HG03354 (cell line): ENCODE data around the gene PDE4A.

ENCODE experiments used
- ATAC-seq: cut with Tn5 transposase; IDR thresholded peaks from one replicate; pipeline ENCODE4 v1.9.1; 2021; ENCODE audit warnings: mild to moderate bottlenecking; ENCODE audit not compliant: unreplicated experiment, poor library complexity, severe bottlenecking

PDE4A gene

DNA sequence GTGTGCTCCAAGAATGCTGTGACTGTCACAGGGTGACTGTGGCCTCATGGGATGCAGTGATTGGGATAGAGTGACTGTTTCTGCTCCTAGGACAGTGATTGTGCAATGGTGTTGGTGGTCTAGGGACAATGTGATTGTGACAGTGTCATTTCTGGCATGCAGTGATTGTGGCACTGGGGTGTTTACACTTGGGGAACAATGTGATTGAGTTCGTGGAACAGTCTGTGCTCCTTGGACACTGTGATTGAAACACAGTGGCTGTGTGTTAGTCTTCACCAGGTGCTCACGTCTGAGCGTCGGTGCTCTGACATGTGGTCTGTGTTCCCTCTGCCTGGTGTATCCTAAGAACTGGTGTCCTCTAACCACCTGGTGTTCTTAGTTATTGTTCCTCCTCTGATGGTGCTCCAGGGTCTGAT, 1.7 kb downstream of the PDE4A start:
- ATAC-seq: no peak

DNA sequence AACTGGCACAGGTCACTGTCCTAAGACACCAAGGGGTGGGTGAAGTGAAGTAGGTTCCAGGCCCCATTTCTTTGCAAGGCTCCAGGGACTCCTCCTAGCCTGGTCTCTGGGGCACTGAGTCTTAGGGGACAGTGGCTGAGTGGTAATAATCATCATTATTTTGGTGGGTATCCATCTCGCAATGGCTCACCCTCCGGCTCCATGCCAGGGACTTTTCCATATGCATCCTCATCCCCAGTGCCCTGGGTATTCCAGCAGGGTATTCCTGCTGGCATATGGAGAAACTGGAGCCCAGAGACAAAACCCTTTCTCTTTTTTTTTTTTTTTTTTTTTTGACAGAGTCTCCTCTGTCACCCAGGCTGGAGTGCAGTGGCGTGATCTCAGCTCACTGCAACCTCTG, 2.5 kb downstream of the PDE4A start:
- ATAC-seq: no peak

DNA sequence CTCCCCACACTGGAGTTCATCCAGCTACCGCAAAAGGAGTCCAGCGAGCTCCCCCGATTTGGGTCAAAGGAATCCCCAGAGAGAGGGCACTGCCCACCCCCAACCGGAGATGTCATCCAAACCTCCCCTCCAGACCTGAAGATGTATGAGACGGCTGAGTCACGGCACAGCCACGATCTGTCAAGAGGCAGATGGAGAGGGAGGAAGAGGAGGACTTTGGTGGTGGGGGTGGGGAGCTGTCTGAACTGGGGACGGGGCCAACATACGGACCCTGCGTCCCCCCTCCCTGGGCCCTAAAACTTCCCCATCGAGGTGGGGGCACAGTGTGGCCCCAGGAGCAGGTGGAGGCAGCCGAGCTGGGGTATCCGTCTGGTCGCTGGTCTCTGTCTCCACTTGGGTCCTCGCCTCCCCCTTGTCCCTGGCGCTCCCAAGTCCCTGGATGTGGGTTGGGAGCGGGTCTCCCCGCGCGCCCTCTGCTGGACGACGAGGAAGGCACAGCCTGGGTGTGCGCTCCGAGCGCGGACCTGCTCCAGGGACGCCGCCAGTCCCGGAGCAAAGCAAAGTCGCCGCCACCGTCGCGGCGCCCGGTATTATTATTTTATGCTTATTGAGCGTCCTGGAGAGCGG, 3.8 kb downstream of the PDE4A start:
- no peak for ATAC-seq

DNA sequence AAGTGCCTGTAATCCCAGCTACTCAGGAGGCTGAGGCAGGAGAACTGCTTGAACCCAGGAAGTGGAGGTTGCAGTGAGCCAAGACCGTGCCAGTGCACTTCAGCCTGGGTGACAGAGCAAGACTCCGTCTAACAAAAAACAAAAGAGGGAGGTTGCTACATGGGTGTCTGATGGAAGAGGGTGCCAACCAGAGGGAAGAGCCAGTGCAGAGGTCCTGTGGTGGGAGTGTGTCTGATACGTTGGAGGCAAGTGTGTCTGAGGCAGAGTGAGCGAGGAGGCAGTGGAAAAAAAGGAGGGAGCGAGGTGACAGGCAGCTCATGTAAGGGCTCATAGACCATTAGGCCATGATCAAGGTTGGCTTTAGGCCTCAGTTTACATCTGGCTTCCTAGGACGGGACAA, 6.8 kb downstream of the PDE4A start:
- ATAC-seq: no peak

DNA sequence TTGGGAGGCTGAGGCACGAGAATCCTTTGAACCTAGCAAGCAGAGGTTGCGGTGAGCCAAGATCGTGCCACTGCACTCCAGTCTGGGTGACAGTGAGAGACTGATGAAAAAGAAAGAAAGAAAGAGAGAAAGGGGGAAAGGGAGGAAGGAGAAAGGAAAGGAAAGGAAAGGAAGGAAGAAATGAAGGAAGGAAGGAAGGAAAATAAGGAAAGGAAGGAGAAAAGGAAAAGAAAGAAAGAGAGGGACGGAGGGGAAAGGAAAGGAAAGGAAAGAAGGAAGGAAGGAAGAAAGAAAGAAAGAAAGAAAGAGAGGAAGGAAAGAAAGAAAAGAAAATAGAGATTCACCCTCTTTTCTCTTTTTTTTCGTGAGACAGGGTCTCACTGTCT, 8.7 kb downstream of the PDE4A start:
- no peak for ATAC-seq

DNA sequence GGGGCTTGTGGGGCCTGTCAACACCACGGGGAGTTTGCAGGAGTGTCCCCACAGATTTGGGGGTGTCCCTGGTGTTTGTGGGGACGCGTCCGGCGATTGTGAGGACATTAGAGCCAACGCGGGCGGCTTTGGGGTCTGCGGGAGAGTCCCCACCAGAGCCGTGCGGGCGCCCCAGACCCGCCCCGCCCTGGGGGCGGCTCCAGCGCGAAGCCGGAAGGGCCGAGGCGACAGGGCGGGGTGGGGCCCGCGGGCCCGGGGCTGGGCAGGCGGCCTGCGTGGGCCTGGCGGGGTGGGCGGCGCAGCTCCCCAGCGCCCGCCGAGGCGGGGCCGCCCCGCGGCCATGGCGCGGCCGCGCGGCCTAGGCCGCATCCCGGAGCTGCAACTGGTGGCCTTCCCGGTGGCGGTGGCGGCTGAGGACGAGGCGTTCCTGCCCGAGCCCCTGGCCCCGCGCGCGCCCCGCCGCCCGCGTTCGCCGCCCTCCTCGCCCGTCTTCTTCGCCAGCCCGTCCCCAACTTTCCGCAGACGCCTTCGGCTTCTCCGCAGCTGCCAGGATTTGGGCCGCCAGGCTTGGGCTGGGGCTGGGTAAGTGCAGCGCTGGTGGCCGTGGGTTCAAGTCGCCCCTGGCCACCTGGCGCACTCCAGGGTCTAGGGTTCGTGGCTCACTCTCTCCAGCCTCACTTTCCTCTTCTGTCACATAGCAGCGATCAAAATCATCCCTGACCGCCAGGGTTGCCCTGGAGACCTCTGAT, 10.3 kb downstream of the PDE4A start:
- no peak for ATAC-seq

DNA sequence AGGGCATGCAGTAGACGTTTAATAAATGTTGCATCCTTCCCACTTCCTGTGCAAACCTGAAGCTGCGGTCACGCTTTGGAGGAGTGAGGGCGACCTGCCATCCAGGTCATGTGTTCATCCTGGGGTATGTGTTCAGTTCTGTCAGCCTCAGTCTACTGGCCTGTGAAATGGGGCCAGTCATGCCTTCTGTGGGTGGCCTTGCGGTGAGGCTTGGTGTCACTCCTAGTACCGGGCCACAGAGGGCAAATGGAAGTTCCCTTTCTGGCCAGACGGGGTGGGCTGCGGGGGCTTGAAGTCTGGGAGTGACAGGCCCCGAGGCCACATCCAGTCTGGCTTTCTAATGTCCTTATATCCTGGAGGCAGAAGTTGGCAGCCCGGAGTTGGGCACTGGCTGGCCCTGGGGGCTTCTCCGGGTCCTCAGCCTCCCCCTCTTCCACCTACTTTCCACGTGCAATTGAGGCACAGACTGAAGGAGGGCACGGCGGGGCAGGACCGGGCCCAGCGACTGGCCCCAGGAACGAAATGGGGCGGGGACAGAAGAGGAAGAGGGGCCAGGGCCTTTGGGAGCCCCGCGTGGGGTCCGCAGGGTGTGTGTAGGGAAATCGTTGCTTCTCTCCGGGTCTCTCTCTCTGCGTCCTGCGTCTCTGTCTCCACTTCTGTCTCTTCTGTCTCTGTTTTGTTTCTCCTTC, 11.1 kb downstream of the PDE4A start:
- no peak for ATAC-seq

DNA sequence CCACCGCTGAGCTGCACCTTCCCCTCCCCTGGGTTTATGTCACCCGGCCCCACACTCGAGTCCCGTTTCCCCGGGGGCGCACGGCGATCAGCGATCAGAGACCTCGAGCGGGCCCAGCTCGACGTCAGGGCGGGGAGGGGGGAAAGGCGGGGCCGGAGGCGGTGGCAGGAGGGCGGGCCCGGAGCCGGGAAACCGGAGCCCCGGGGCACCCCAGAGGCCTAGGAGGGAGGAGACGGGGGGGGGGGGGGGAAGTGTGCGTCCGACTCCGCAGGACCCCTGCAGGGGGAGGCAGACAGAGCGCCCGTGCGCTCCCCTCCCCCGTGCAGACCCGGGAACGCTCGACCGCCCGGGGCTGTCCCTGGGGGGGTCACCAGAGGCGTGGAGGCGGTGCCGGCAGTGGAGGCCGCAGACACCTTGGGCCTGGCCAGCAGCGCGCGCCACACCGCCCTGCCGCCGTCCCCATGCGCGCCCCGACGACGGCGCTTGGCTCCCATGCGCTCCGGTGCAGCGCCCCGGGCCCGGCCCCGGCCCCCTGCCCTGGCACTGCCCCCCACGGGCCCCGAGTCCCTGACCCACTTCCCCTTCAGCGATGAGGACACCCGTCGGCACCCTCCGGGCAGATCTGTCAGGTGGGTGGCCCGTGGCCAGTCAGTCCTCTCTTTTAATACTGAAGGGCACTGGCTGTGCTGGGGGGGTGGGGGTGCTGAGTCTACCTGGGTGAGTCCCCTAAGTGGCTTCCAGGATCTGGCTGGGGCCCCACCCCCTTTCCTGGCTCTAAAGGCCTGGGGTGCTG, 11.8 kb downstream of the PDE4A start:
- no peak for ATAC-seq

DNA sequence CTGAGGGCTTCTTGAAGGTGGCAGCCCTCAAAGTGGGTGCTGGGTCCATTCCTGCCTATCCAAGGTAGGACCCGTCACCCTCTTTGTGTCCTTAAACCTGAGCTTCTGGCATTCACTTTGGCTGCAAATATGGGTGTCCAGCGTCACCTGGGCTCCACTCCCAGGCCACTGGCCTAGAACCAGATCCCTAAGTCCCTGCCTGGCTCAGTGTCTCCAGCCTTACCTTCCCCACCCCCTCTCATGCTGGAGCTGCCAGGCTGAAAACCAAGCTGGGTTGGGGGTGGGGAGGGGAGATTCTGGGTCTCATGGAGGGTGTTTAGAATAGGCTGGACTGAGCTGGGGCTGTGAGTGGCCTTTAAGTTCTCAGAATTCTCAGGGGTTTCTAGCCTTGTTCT, 12.4 kb downstream of the PDE4A start:
- ATAC-seq: no peak

DNA sequence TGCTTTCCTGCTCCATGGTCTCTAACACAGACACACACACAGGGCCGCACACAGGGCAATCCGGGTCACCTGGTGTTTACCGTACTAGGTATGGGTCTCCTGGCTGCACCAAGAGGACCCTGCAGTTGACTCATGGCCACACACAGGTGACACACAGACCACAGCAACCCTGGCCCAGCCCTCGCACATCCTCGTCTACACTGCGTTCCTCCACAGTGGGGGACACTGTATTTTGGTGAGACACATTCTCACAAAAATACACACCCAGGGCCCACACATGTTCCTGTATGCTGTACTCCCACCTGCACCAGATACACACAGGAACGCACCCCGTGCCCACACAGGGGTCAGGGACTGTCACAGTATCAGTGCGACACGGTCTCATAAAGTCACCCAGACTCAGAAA, 12.8 kb downstream of the PDE4A start:
- ATAC-seq: no peak

DNA sequence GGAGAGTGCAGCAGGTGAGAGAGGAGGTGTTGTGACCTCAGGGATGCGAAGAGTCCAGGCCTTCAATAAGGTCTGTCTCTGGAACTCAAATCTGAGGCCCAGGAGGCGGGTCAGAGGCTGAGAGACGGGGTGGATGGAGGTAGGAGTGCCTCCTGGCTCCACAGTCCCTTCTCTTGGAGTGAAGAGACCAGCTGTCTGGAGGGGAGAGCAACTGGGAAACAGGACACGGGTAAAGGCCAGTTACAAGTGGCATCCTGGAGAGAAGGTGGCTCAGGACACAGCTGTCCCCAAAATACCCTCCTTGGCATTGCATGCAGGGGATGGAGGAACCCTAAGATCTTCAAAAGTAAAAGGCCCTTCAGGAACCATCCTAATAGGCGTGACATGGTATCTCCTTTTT, 19.2 kb downstream of the PDE4A start:
- no peak for ATAC-seq

DNA sequence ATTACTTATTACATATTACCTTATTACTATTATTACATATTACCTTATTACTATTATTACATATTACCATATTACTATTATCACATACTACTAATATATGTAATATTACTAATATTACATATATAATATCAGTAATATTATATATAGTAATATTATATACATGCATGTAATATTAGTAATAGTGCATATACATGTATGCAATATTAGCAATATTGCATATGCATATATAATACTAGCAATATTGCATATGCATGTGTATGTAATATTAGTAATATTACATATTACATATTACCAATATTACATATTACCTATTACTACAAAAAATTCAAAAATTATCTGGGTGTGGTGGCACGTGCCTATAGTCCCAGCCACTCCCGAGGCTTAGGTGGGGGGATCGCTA, 22.4 kb downstream of the PDE4A start:
- no peak for ATAC-seq

DNA sequence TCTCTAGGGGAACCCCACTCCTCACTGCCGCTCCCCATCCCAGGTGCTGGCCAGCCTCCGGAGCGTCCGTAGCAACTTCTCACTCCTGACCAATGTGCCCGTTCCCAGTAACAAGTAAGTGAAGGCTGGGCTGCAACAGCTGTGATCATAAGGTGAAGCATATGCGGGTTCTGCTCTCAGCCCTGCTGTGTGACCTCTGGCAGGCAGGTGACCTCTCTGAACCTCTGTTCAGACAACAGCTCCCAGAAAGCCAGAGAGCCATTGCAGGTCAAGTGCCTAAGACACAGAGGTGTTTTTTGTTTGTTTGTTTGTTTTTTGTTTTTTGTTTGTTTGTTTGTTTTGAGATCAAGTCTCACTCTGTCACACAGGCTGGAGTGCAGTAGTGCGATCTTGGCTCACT, 28.7 kb downstream of the PDE4A start:
- no peak for ATAC-seq

DNA sequence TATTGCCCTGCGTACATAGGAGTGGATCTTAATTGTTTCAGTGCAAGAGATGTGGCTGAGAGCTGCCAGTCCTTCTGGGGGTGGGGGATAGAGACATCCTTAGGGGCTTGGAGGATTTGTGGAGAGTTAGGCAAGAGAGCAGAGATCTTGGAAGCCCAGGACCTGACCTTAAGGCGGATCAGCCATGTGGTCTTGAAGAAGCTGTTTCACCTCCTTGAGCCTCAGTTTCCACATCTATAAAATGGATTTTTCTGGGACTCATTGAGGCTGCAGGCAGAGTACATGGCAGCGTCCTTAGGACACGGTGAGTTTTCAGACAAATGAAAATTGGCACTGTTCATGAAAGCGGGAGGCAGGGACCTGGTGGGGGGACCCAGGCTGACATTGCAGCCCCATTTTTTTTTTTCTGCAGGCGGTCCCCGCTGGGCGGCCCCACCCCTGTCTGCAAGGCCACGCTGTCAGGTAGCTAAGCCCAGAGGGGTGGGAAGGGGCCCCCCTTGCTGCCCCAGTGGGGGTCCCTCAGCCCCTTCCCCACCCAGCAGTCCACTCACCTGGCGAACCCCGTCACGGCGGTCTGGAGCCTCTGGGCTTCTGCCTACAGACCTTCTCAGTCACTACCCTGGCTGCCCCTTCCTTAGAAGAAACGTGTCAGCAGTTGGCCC, 30.0 kb downstream of the PDE4A start:
- no peak for ATAC-seq

DNA sequence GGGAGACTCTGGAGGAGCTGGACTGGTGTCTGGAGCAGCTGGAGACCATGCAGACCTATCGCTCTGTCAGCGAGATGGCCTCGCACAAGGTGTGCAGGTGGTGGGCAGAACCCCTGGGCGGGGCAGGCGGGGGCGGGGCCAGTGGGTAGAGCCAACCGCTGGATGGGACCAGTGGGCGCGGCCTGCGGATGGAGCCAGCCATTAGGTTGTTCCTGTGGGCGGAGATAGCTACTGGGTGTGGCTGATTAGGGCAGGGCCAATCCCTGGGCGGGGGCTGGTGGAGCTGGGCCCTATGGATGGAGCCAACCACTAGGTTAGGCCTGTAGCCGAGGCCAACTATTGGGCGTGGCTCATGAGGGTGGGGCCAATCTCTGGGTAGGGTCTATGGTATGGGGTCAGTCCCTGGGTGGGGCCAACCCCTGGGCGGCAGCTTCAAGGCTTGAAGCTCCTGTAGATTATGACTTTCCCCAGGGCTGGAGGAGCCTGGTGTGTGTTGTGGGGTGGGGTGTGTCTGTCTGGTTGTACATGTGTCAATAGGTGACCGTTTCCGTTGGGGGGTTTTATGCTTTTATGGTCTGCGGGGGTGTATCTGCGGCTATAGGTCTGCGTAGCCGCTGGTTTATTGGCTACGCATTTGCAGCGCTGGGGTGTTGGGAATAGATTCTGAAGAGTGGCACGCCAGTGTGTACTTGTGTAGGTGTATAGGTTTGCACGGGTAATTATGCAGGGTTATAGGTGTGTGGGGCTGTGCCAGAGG, 30.7 kb downstream of the PDE4A start:
- no peak for ATAC-seq

DNA sequence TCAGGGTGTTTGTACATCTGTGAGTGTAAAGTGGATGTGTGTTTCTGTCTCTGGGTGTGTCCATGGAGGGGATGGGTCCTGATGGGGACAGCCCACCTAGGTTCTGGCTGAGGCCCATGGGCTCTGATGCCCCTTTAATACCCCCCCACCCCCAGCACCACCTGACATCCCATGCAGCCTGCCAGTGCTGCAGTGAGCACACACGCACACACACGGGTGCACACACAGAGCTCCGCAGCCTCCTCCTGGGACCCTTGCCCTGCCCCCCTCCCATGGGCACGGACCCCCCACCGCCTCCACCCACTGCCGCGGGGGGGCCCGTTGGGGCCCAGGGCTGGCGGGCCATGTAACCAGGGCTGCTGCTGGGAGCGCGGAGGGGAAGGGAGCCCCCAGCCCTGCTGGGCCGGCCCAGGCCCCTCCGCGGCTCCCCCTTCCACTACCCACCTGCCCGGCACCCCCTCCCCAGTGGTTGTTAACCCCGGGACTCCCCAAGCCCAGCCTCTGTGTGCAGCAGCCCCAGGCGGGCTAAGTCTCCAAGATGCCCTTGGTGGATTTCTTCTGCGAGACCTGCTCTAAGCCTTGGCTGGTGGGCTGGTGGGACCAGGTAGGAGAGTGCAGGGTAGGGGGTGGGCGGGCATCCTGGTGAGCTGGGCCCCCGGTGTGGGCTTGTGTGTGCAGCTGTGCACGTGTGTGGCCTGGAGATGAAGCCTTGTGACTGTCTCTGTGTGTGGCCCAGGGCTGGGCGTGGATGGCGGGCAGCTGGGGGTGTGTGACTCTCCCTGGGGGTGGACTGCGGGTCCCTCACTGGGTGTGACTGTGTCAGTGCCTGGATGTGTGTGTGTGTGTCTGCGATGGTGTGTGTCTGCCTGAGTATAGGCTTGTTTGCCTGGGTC, 32.6 kb downstream of the PDE4A start:
- no peak for ATAC-seq

DNA sequence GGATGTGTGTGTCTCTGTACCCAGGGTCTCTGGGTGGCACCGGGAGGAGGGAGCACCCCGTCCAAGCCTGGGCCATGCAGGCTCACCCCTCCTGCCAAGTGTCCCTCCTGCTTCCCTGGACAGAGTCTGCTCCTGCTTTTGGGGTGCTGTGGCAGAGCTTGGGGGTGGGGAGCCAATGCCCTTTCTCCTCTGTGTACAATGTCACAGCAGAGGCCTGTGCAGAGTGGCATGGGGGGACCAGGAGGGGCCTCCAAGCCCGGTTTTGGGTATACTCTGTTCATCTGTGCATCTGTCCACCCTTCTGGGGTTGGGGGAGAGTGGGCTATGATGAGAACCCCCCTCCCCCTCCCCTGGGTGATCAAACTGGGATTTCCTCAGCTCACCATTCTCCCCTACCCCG, 33.5 kb downstream of the PDE4A start:
- ATAC-seq: no peak

DNA sequence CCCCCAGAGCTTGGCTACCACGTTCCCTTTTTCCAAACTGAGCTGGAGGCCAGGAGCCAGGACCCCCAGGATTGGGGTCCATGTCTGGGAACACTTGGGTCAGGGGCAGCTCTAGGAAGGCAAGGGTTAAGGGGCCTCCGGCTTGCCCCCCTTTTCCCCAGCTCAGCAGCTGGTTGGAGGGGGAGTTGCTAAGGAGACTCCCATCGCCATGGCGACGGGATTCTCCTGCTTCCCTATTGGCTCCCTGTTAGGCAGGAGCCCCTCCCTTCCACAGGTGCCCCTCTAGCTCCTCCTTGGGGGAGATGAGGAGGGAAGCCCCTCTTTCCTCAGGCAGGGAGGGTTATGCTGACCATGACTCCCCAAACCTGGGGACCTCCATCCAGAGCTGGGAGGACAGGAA, 33.9 kb downstream of the PDE4A start:
- no peak for ATAC-seq
